A549 (cell line): ENCODE results near the gene WFIKKN1. TPM values are rescaled to one million over a fixed set of nuclear protein-coding genes. Genes with fewer than 3 reads are reported as not detected.

Experiments used
- ATAC-seq, 2 experiments: fragments of 200-7000 bp in 1 of 2; fragments of >200 bp in 1 of 2; cut with Nextera tagmentation in 1 of 2; cut with Tn5 transposase in 1 of 2; 3 replicates each; pipeline versions ENCODE4 v1.8.0 to v1.9.1; 2018 to 2020; ENCODE audit warnings: mild to moderate bottlenecking in 1 of 2, moderate library complexity in 1 of 2
- CTCF ChIA-PET: fragments of 300-600 bp; sonication (Branson Sonifier 250); formaldehyde crosslinking; extraction: SDS; loops from one replicate; lab custom pipeline; 2021; ENCODE audit warnings: antibody characterized with exemption, inconsistent platforms; lab: Yijun Ruan, JAX
- POLR2A ChIA-PET: fragments of 350-600 bp; formaldehyde crosslinking; extraction: SDS; loops from one replicate; lab custom pipeline; 2021; ENCODE audit warnings: antibody characterized with exemption, inconsistent platforms; lab: Yijun Ruan, JAX
- DNase-seq, 2 experiments: peaks; one replicate each; pipeline versions ENCODE4 v3.0.0 to v3.0.0-alpha.2; 2011 to 2016; ENCODE audit warnings: low read depth in 1 of 2, low spot score in 1 of 2
- FAIRE-seq: peaks from 2 replicates; lab custom pipeline; 2011; peaks lifted over from hg19 to GRCh38; lab: Jason Lieb, UNC
- H3K27ac ChIP-seq, 2 experiments: fragments of >200 bp; sonication (Bioruptor Twin); formaldehyde crosslinking; 3 replicates each; pipeline ENCODE4 v1.5.1; 2016 to 2017
- H3K4me1 ChIP-seq: fragments of >200 bp; sonication (Bioruptor Twin); formaldehyde crosslinking; 3 replicates; pipeline ENCODE4 v1.6.1; 2016
- H3K4me2 ChIP-seq: fragments of >200 bp; sonication (Bioruptor Twin); formaldehyde crosslinking; 3 replicates; pipeline ENCODE4 v1.6.1; 2016
- H3K4me3 ChIP-seq: fragments of >200 bp; sonication (Bioruptor Twin); formaldehyde crosslinking; 3 replicates; pipeline ENCODE4 v1.5.1; 2016
- H3K9me3 ChIP-seq: fragments of >200 bp; sonication (Bioruptor Twin); formaldehyde crosslinking; 3 replicates; pipeline ENCODE4 v1.6.1; 2016
- ATOH8 ChIP-seq: fragments of 250-450 bp; sonication (Bioruptor Pico); IDR thresholded peaks from 2 replicates; pipeline ENCODE4 v1.5.0; 2020; ENCODE audit warnings: low read depth, mild to moderate bottlenecking, moderate library complexity
- CBX2 ChIP-seq: fragments of 200-600 bp; sonication (generic); IDR thresholded peaks from 2 replicates; pipeline ENCODE4 v1.6.1; 2016; ENCODE audit warnings: low read depth, mild to moderate bottlenecking, borderline replicate concordance
- CBX8 ChIP-seq: fragments of 200-600 bp; sonication (generic); IDR thresholded peaks from 2 replicates; pipeline ENCODE4 v1.6.1; 2016
- CEBPB ChIP-seq, 2 experiments: fragments of >200 bp in 1 of 2; sonication (Bioruptor Twin) in 1 of 2; formaldehyde crosslinking in 1 of 2; IDR thresholded peaks; 2 replicates each; pipeline ENCODE4 v1.6.1; 2012 to 2016
- CHD2 ChIP-seq: fragments of 150-350 bp; IDR thresholded peaks from 2 replicates; pipeline ENCODE4 v1.6.1; 2014; ENCODE audit warnings: low read length; ENCODE audit not compliant: partially characterized antibody
- CHD4 ChIP-seq: fragments of 200-600 bp; sonication (generic); IDR thresholded peaks from 2 replicates; pipeline ENCODE4 v1.6.1; 2016; ENCODE audit warnings: antibody characterized with exemption, mild to moderate bottlenecking, borderline replicate concordance
- CTCF ChIP-seq: fragments of >200 bp; sonication (Bioruptor Twin); formaldehyde crosslinking; IDR thresholded peaks from 3 replicates; pipeline ENCODE4 v1.5.1; 2016
- EHMT2 ChIP-seq: fragments of 200-600 bp; sonication (generic); IDR thresholded peaks from 2 replicates; pipeline ENCODE4 v1.6.1; 2016; ENCODE audit warnings: antibody characterized with exemption, low read depth, mild to moderate bottlenecking, moderate library complexity
- EP300 ChIP-seq, 2 experiments: fragments of >200 bp; sonication (Bioruptor Twin); formaldehyde crosslinking; IDR thresholded peaks; 2 replicates in 1 of 2; 3 replicates in 1 of 2; pipeline ENCODE4 v1.6.1; 2016 to 2017
- FOSB ChIP-seq: fragments of 250-450 bp; sonication (Bioruptor Pico); IDR thresholded peaks from 2 replicates; pipeline ENCODE4 v1.5.0; 2020; ENCODE audit warnings: mild to moderate bottlenecking, moderate library complexity
- FOXS1 ChIP-seq: fragments of 250-450 bp; sonication (Bioruptor Pico); IDR thresholded peaks from 2 replicates; pipeline ENCODE4 v1.5.0; 2020; ENCODE audit warnings: mild to moderate bottlenecking, moderate library complexity
- HDAC2 ChIP-seq: fragments of 200-600 bp; sonication (generic); IDR thresholded peaks from 2 replicates; pipeline ENCODE4 v1.6.1; 2016
- HEYL ChIP-seq: fragments of 250-450 bp; sonication (Bioruptor Pico); IDR thresholded peaks from 2 replicates; pipeline ENCODE4 v1.8.0; 2021; ENCODE audit warnings: mild to moderate bottlenecking, moderate library complexity
- HOXA7 ChIP-seq: fragments of 250-450 bp; sonication (Bioruptor Pico); IDR thresholded peaks from 2 replicates; pipeline ENCODE4 v1.5.0; 2020; ENCODE audit warnings: mild to moderate bottlenecking, moderate library complexity
- HOXB13 ChIP-seq: fragments of 250-450 bp; sonication (Bioruptor Pico); IDR thresholded peaks from 2 replicates; pipeline ENCODE4 v1.5.0; 2020; ENCODE audit warnings: low read depth, mild to moderate bottlenecking, moderate library complexity
- KDM5A ChIP-seq: fragments of 200-600 bp; sonication (generic); IDR thresholded peaks from 2 replicates; pipeline ENCODE4 v1.6.1; 2016; ENCODE audit warnings: antibody characterized with exemption, mild to moderate bottlenecking
- POLR2AphosphoS2 ChIP-seq: conservative IDR thresholded peaks from 2 replicates; pipeline ENCODE4 v1.6.1; 2012; ENCODE audit warnings: low read length, improper control_type of control experiment, inconsistent platforms
- RNF2 ChIP-seq: fragments of 200-600 bp; sonication (generic); IDR thresholded peaks from 2 replicates; pipeline ENCODE4 v1.6.1; 2016; ENCODE audit warnings: low read depth, mild to moderate bottlenecking, antibody characterized with exemption, moderate library complexity, borderline replicate concordance
- SREBF2 ChIP-seq: fragments of 450-650 bp; IDR thresholded peaks from 2 replicates; pipeline ENCODE4 v1.6.1; 2014; ENCODE audit warnings: mild to moderate bottlenecking, moderate library complexity
- TP53 ChIP-seq: fragments of 250-450 bp; sonication (Bioruptor Pico); IDR thresholded peaks from 2 replicates; pipeline ENCODE4 v1.5.0; 2021; ENCODE audit warnings: mild to moderate bottlenecking, moderate library complexity
- ZNF302 ChIP-seq: fragments of 250-450 bp; sonication (Bioruptor Pico); IDR thresholded peaks from 2 replicates; pipeline ENCODE4 v1.9.0; 2021; ENCODE audit warnings: inconsistent platforms, mild to moderate bottlenecking, moderate library complexity
- WGBS: methylation state at CpG from one replicate; pipeline ENCODE4 v1.1.6; 2017; ENCODE audit errors: missing lambda C conversion rate; 5-methylcytosine and 5-hydroxymethylcytosine counted together
- polyA plus RNA-seq, 4 experiments: library from polyadenylated mRNA; depleted of rRNA in 3 of 4; stranded (reverse); fragments of >200 nt; fragmentation: RNase III in 1 of 4; extraction: RNeasy Plus Mini Kit Qiagen cat#74134 plus additional on column Dnase treatment in 1 of 4; gene quantifications; 2 replicates in 3 of 4; 3 replicates in 1 of 4; pipeline ENCODE4 v1.2.3, GENCODE V29; 2011 to 2017
- TF ChIP-seq, protein P1 (sequence below): fragments of >200 bp; sonication (Bioruptor Twin); formaldehyde crosslinking; IDR thresholded peaks from 2 replicates; pipeline ENCODE4 v1.6.1; 2016
- TF ChIP-seq, protein P2 (sequence below): fragments of 200-600 bp; sonication (generic); IDR thresholded peaks from 2 replicates; pipeline ENCODE4 v1.6.1; 2016; ENCODE audit warnings: antibody characterized with exemption, mild to moderate bottlenecking, moderate library complexity

Gene WFIKKN1
- polyA plus RNA-seq, 2 of the 4 experiments (the other 2 are of a cell fraction): 0.05 to 0.23 TPM

- Histone ChIP-seq H3K4me2 (no peak overlapping the region), H3K27ac (no peak overlapping the region), H3K4me3 (no peak overlapping the region)
- ATAC-seq (no peak), DNase-seq (no peak)
- POLR2A ChIA-PET: no interaction called here
- WGBS: 85% methylated on average over 9 of the region's 9 CpGs
- CTCF ChIA-PET: interaction anchor here (1.0 to 1.8 kb wide), 3 partner anchors 9 to 81 kb away, joined by 3 to 8 read pairs (median 8); no protein-coding TSS in a partner anchor
- TF ChIP-seq HOXA7: no peak
- no peak for TF ChIP-seq RNF2
- TF ChIP-seq HOXB13 (CRISPR knock-in tag): no peak
- no peak for TF ChIP-seq KDM5A
- no peak for TF ChIP-seq EHMT2
- TF ChIP-seq CTCF: no peak
- TF ChIP-seq, protein P1, sequence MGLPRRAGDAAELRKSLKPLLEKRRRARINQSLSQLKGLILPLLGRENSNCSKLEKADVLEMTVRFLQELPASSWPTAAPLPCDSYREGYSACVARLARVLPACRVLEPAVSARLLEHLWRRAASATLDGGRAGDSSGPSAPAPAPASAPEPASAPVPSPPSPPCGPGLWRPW: no peak
- TF ChIP-seq CBX2: no peak
- no peak for TF ChIP-seq CHD2
- TF ChIP-seq, all 56 proteins: peak for 0
- H3K4me1 ChIP-seq: peaks cover 31% of the 10 kb centered on the region
- FAIRE-seq: no peak
- H3K9me3 ChIP-seq: no peaks in the 10 kb centered on the region
These were observed 8.1 kb downstream of the WFIKKN1 start for GRCh38 chr16:638836-639235.

GRCh38 chr16:640614-641013 lies 9.8 kb downstream of the WFIKKN1 start:
- ATAC-seq (no peak), DNase-seq (no peak), FAIRE-seq (no peak)
- no peak overlapping the region for H3K4me3 ChIP-seq
- H3K4me2 ChIP-seq: peak overlapping the region; percentile 86; the same call in 2 of the 3 replicates
- POLR2A ChIA-PET: interaction anchor here (0.7 kb wide), 1 partner anchor 39 kb away, joined by 7 read pairs; the partner anchor contains the start of gene STUB1
- CTCF ChIA-PET: interaction anchor here (0.5 kb wide), 1 partner anchor 45 kb away, joined by 3 read pairs; no protein-coding TSS in a partner anchor
- peaks cover 34% of the 10 kb centered on the region for H3K4me1 ChIP-seq
- H3K27ac ChIP-seq: peak overlapping the region in 1 of 2 experiments; percentile 94; a peak in 3 of 6 replicates
- H3K9me3 ChIP-seq: no peaks in the 10 kb centered on the region
- 100% methylated on average over 3 of the region's 5 CpGs for WGBS
- TF ChIP-seq SREBF2: no peak
- no peak for TF ChIP-seq FOSB
- no peak for TF ChIP-seq CBX2
- TF ChIP-seq ATOH8 (CRISPR knock-in tag): no peak
- no peak for TF ChIP-seq CTCF
- TF ChIP-seq, protein P1: no peak
- no peak for TF ChIP-seq HDAC2
- TF ChIP-seq ZNF302: no peak
- TF ChIP-seq TP53: no peak
- TF ChIP-seq, protein P2, sequence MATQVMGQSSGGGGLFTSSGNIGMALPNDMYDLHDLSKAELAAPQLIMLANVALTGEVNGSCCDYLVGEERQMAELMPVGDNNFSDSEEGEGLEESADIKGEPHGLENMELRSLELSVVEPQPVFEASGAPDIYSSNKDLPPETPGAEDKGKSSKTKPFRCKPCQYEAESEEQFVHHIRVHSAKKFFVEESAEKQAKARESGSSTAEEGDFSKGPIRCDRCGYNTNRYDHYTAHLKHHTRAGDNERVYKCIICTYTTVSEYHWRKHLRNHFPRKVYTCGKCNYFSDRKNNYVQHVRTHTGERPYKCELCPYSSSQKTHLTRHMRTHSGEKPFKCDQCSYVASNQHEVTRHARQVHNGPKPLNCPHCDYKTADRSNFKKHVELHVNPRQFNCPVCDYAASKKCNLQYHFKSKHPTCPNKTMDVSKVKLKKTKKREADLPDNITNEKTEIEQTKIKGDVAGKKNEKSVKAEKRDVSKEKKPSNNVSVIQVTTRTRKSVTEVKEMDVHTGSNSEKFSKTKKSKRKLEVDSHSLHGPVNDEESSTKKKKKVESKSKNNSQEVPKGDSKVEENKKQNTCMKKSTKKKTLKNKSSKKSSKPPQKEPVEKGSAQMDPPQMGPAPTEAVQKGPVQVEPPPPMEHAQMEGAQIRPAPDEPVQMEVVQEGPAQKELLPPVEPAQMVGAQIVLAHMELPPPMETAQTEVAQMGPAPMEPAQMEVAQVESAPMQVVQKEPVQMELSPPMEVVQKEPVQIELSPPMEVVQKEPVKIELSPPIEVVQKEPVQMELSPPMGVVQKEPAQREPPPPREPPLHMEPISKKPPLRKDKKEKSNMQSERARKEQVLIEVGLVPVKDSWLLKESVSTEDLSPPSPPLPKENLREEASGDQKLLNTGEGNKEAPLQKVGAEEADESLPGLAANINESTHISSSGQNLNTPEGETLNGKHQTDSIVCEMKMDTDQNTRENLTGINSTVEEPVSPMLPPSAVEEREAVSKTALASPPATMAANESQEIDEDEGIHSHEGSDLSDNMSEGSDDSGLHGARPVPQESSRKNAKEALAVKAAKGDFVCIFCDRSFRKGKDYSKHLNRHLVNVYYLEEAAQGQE: no peak
- TF ChIP-seq CHD2: no peak
- no peak for TF ChIP-seq CBX8
- no peak for TF ChIP-seq POLR2AphosphoS2
- no peak for TF ChIP-seq FOXS1 (CRISPR knock-in tag)
- no peak for TF ChIP-seq HEYL
- no peak for TF ChIP-seq CHD4
- TF ChIP-seq CEBPB (IDR thresholded peaks at IDR 0.05): no peak
- no peak for TF ChIP-seq EP300 (IDR thresholded peaks at IDR 0.05)
- TF ChIP-seq, all 56 proteins: peak for 0
